HG03521 (cell line): ENCODE measurements around the gene GPR65.

Experiments used
- ATAC-seq: cut with Tn5 transposase; IDR thresholded peaks from one replicate; pipeline ENCODE4 v1.9.1; 2021; ENCODE audit warnings: mild to moderate bottlenecking, moderate library complexity; ENCODE audit not compliant: unreplicated experiment

The GPR65 gene

DNA sequence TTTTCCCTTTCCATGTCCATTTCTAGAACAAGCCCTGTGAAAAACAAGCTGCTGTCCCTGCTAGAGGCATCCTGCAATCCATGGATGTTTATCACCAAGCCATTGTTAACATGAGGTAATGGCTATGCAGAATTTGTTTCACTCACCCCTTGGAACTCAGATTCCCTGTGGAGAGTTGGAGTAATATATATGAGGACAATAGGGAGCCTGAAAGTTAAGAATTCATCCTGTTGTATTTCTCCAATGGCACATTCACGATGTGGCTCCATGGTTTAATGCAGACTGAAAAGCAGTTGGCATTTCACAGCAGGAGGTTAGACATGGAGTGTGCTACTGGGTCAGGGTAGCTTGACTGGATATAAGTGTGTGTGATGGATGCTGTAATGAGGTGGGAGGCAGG, 32.4 kb downstream of the GPR65 start:
- no peak for ATAC-seq

DNA sequence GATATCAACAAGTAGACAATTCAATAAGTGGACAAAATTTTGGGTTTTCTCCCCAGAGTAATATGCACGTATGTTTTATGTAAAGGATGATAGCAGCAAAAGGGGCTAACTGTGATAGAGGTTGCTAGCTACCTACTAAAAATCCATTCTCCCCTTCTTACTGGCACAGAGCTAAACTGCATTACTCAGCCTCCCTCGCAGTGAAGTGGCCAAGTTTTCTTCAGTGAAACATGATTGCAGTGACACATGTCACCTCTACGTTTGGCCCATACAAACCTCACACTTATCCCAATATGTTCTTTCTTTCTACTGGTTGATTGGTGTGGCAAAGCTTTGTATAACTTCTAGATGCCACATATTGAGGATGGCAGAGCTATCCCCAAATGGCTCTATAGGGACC, 34.3 kb downstream of the GPR65 start:
- ATAC-seq: no peak

DNA sequence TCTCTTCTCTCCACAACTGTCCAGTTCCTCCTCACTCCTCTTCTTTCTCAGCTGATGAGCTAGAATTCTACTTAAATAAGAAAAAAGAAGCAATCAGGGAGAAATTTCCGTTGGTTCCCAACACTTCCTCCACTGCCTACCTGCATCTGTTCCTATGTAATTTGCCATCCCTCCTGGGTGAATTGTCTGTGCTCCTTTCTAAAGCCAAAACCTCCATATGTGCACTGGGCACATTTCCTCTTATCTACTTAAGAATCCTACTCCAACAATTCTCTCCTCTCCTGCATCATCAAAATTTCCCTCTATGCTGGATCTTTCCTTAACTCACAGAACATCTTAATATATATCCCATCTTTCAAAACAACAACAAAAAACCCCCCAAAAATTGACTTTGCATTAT, 35.2 kb downstream of the GPR65 start:
- no peak for ATAC-seq

DNA sequence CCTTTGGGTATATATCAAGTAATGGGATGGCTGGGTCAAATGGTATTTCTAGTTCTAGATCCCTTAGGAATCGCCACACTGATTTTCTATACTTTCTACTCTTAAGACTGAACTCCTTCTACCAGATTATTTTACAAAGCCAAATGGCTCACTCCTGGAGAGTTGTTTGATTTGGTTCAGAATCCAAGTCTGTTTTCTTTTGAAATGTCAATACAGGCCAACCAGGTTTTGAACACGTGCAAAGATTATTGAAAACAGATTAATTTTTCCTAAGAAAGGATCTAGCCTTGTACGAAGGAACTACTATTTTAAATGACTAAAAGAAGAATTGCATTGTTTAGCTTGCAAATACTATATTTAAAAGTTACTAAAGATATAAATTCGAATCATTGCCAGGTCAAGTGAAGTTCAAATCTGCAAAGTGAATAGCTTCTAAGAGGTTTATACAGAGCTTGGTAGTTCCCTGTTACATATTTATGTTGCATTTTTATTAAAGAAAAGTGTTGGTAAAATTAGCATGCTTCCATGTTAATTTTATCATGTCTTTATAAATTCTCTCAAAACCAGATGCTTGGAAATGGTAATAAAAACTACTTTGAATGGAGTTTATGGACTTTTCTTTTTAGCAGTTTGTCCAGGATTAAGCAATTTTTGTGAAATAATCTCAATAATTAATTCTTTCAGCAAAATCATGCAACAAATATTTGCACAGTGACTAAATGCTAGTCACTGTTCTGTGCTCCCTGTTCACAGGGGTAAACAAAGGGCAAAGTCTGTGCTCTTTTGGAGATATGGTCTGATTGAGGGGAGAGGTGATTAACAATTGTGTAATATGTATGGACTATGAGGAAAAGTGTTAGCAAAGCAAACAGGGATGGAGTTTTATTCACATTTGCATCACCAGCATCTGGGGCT, 38.9 kb downstream of the GPR65 start:
- no peak for ATAC-seq

DNA sequence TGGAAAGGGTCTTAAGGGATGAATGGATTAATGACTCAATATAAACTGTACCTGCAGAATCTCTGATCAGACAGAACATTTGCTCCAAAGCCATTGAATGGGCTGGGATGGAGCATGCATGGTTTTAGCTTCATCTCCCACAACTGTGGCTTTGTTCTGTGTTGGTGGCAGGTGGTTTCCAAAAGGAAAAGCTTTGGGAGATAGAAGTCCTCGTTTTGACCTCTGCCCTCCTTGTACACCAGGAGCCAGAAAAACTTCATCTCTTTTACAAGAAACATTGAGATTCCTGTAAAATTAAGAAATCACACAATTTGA, 39.5 kb downstream of the GPR65 start:
- ATAC-seq: no peak

DNA sequence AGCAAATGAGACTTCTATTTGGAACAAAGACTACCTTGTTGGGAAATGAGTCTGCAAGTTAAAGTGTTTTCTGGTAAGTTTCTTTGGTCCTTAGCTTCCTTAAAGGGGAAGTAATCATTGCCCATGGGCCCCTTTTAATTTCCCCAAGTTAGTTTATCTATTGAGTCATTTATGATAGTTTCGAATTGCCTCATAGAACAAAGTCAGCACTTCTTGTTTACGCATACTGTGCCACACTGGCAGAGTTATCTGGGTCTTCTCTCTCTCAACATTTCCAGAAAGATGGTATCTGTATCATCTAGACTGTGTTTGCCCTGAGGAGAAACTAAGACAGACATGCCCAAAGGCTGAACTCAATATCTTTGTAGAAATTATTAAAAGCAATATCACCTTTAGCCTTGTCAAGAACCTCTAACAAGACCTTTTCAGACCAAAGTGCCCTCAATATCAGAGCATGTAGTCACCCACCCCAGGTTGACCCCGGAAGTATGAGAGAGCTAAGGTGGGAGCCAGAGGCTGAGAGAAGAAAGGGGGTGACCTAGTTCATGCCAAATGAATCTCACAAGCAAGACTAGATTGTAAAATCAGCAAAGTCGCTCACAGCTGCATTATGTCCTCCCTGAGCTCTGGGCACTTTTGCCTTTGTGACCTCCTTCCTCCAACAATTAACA, 40.0 kb downstream of the GPR65 start:
- ATAC-seq: no peak

DNA sequence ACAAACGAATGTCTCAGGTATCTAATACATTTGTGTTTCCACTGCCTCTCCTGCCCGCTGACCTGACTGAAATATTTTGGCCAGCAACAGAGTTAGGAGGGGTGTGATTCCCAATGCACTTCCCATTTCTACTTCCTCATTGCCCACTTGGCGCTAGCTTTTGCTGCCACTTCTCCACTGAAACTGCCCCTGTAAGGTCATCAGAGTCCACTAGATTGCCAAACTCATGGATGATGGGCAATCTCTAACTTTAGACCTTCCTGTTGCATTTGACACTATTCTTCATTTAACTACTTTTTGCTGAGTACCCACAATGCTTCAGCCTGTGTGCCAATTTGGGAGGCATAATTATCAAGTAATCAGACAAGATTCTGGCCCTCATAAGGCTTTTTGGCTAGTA, 40.8 kb downstream of the GPR65 start:
- ATAC-seq: no peak

DNA sequence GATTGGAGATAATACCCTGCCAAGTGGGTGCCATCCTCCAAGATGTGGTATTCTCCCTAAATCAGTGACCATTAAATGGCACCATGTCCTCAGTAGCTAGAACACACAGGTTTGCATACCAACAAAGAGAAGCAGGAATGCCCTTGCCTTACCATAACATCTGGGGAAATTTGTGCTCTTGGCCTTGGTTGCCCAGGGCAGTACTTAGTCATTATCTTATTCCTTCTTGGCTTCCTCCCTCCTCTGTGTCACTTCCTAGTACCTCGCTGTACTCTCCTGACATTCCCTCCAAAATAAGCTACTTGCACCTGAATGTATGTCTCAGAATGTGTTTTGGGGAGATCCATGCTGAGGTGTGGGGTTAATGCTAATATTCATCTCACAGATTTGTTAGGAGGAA, 43.4 kb downstream of the GPR65 start:
- no peak for ATAC-seq

DNA sequence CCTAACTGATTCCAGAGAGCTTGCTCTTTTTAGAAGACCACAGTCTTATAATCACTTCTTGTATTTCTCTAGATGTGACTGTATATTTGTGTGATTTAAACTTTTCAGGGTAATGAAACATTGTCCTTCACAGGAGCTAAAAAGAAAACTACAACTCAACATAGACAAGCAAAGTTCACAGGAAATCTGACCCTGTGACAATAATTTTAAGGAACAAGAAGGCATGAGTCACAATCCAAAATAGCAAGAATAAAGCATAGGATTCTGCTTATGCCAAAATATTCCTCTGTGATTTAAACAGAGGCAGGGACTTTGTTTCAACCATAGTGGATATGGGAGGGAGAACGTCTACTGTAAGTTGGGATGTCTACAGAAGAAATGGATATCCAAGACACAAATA, 44.3 kb downstream of the GPR65 start:
- no peak for ATAC-seq

DNA sequence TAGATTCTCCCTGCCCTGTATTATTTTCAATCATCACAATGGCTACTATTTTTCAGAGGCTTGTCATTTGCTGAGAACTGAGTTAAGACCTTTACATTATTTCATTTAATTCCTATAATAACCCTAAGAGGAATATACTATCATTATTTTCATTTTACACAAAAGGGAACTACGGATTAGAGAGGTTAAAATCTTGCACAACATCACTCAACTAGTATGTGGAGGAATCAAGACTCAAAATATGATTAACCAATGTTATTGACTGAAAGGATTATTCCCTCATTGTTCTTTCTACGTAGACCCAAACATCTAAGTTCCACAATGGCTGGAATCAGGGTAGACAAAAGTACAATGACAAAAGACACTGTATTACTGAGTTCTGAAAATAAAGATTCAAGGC, 45.0 kb downstream of the GPR65 start:
- no peak for ATAC-seq

DNA sequence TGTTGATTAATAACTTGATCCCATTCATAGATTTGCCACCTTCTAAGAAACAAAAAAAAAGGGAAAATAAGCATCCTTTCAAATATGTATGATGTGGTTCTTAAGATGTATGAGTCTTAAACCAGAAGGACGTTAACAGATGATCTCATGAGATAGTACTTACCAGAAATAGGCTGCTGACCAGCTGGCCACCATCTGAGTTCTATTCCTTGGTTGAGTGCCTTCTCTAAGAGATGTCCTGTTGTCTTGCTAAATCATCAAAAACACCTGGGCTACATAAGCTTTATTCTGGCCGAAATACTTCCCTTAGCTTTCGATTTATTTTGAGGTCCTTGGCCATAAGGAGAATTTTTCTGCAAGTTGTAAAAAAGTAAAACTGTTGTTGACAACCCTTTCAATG, 55.6 kb downstream of the GPR65 start:
- no peak for ATAC-seq

DNA sequence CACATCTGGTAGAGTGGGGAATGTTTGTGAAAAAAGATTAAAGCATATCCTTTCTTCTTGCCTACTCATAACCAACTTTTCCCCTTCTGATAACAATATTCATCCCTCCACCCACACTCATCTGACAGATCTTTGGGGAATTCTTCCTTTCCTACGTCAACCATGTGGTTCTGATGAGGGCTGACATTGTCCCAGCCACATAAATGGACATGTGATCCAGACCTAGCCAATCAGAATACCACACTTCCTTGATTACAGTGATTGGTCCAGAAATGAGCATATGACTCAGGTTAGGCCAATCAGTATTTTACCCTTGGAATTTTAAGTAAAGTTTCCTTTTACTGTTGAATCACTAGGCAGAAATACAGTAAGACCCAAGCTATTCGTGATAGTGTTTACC, 58.9 kb downstream of the GPR65 start:
- no peak for ATAC-seq
